ENCODE data around the gene ZBTB20. TPM values are rescaled to one million over a fixed set of nuclear protein-coding genes. Genes with fewer than 3 reads are reported as not detected.
A peak's percentile ranks its signal among the peaks of the same experiment; 100 is the strongest.

The ZBTB20 gene
- total and polyA plus RNA-seq, 7 donors: 0.40 to 74.9 (median 41.7) TPM

- H3K9me3 ChIP-seq: no peaks in the 10 kb centered on the region
- H3K4me1 ChIP-seq: peaks cover 39% of the 10 kb centered on the region
- ATAC-seq (no peak), DNase-seq (no peak)
- no peak for TF ChIP-seq CTCF (IDR thresholded peaks at IDR 0.05)
- H3K27ac ChIP-seq: no peak overlapping the region
- WGBS, 3 donors: 64 to 74% (median 65%) methylated on average over 3 of the region's 3 CpGs
- H3K4me3 ChIP-seq: no peak overlapping the region
- intact Hi-C loops (cut with DNase I): loop anchor here in 1 of 2 donors (10.0 kb wide), 1 partner anchor 923 kb away; no protein-coding TSS in a partner anchor
- no peaks in the 10 kb centered on the region for H3K27me3 ChIP-seq (ENCODE audit: insufficient read depth in 3 of 3, low read length in 2 of 3)
- H3K36me3 ChIP-seq (ENCODE audit: insufficient read depth in 1 of 2, low read depth in 1 of 2): no peaks in the 10 kb centered on the region
These were observed 69.4 kb downstream of the ZBTB20 start for GRCh38 chr3:115077501-115078250.

- peaks cover 30% of the 10 kb centered on the region for H3K4me1 ChIP-seq
- ATAC-seq (no peak), DNase-seq (no peak)
- intact Hi-C loops (cut with DNase I): loop anchor here in 1 of 2 donors (10.0 kb wide), 1 partner anchor 920 kb away; no protein-coding TSS in a partner anchor
- no peak overlapping the region for H3K27ac ChIP-seq
- H3K36me3 ChIP-seq (ENCODE audit: insufficient read depth in 1 of 2, low read depth in 1 of 2): no peaks in the 10 kb centered on the region
- no peak for TF ChIP-seq CTCF (IDR thresholded peaks at IDR 0.05)
- no peaks in the 10 kb centered on the region for H3K9me3 ChIP-seq
- no peaks in the 10 kb centered on the region for H3K27me3 ChIP-seq (ENCODE audit: insufficient read depth in 3 of 3, low read length in 2 of 3)
- no peak overlapping the region for H3K4me3 ChIP-seq
These were observed 72.6 kb downstream of the ZBTB20 start for GRCh38 chr3:115074502-115074901.

- no peak for TF ChIP-seq CTCF (IDR thresholded peaks at IDR 0.05)
- peaks cover 38% of the 10 kb centered on the region for H3K4me1 ChIP-seq
- WGBS, 3 donors: 56 to 73% (median 60%) methylated on average over 6 of the region's 6 CpGs
- H3K36me3 ChIP-seq (ENCODE audit: insufficient read depth in 1 of 2, low read depth in 1 of 2): peaks cover 0 to 4% of the 10 kb centered on the region in 2 donors
- H3K27ac ChIP-seq: peak overlapping the region; percentile 59
- H3K9me3 ChIP-seq: no peaks in the 10 kb centered on the region
- no peaks in the 10 kb centered on the region for H3K27me3 ChIP-seq (ENCODE audit: insufficient read depth in 3 of 3, low read length in 2 of 3)
- intact Hi-C loops (cut with DNase I): loop anchor here in 1 of 2 donors (10.0 kb wide), 1 partner anchor 918 kb away; no protein-coding TSS in a partner anchor
- no peak overlapping the region for H3K4me3 ChIP-seq
- peak; percentile 61 to 71 (median 62) for ATAC-seq
- DNase-seq: no peak
These were observed 74.6 kb downstream of the ZBTB20 start for GRCh38 chr3:115072265-115073021.

- Histone ChIP-seq H3K27me3 (ENCODE audit: insufficient read depth in 3 of 3, low read length in 2 of 3) (no peaks in the 10 kb centered on the region), H3K4me1 (peaks cover 38% of the 10 kb centered on the region), H3K27ac (peak overlapping the region; percentile 59), H3K4me3 (peak overlapping the region; percentile 6), H3K36me3 (ENCODE audit: insufficient read depth in 1 of 2, low read depth in 1 of 2) (peaks cover 0 to 4% of the 10 kb centered on the region in 2 donors), H3K9me3 (no peaks in the 10 kb centered on the region)
- peak; percentile 44 to 73 (median 59) for ATAC-seq
- intact Hi-C loops (cut with DNase I): loop anchor here in 1 of 2 donors (10.0 kb wide), 1 partner anchor 917 kb away; no protein-coding TSS in a partner anchor
- 37 to 50% (median 42%) methylated on average over 5 of the region's 5 CpGs for WGBS, 3 donors
- no peak for DNase-seq
- TF ChIP-seq CTCF (IDR thresholded peaks at IDR 0.05): no peak
These were observed 75.5 kb downstream of the ZBTB20 start for GRCh38 chr3:115071601-115072000.

Measured in psoas muscle (tissue), 8 donors.